ENCODE measurements around the gene TRMT1. TPM values are rescaled to one million over a fixed set of nuclear protein-coding genes. Genes with fewer than 3 reads are reported as not detected.

The TRMT1 gene
- total and polyA plus RNA-seq, 8 donors, result 24.2 to 46.2 (median 33.9) TPM

- H3K4me3 ChIP-seq, result peak overlapping the region; percentile 75 to 88
- DNase-seq (peak in 2 of 4 donors; percentile 81 to 89), ATAC-seq (peak; percentile 47)
- intact Hi-C loops (cut with DNase I), result no loop called here
- TF ChIP-seq CTCF (IDR thresholded peaks at IDR 0.05), result no peak
- H3K4me1 ChIP-seq, result peaks cover 22 to 48% of the 10 kb centered on the region in 2 donors
- H3K9me3 ChIP-seq, result no peaks in the 10 kb centered on the region
- no peaks in the 10 kb centered on the region for H3K27me3 ChIP-seq
- peak overlapping the region in 1 of 2 donors; percentile 74 for H3K27ac ChIP-seq
- H3K36me3 ChIP-seq, result peaks cover 0 to 23% of the 10 kb centered on the region in 2 donors
Measured at GRCh38 chr19:13118424-13119193, 2.1 kb upstream of the TRMT1 start.

GRCh38 chr19:13117772-13118423 lies 1.4 kb upstream of the TRMT1 start, which contains the start of gene NACC1:
Gene NACC1, plus strand, starts transcription at chr19:13118264. Its CDS starts 16,944 bp downstream, at chr19:13135208.
- peak within 1 kb of the TSS; percentile 93 to 95 for H3K4me3 ChIP-seq
- no peak for TF ChIP-seq CTCF (IDR thresholded peaks at IDR 0.05)
- intact Hi-C loops (cut with DNase I), result no loop called here
- DNase-seq, result peak; percentile 78 to 99 (median 90)
- H3K4me1 ChIP-seq, result peaks cover 22 to 48% of the 10 kb centered on the region in 2 donors
- H3K36me3 ChIP-seq, result peaks cover 0 to 27% of the 10 kb centered on the region in 2 donors
- H3K27me3 ChIP-seq, result no peaks in the 10 kb centered on the region
- H3K9me3 ChIP-seq, result no peaks in the 10 kb centered on the region
- H3K27ac ChIP-seq, result peak within 1 kb of the TSS; percentile 67 to 84
- peak; percentile 93 for ATAC-seq

GRCh38 chr19:13117176-13117771 lies 734 bp upstream of the TRMT1 start:
- TF ChIP-seq CTCF (IDR thresholded peaks at IDR 0.05), result no peak
- H3K36me3 ChIP-seq, result peaks cover 0 to 33% of the 10 kb centered on the region in 2 donors
- ATAC-seq, result peak; percentile 15
- no peak for DNase-seq
- no peaks in the 10 kb centered on the region for H3K9me3 ChIP-seq
- no peaks in the 10 kb centered on the region for H3K27me3 ChIP-seq
- H3K27ac ChIP-seq, result peak overlapping the region; percentile 67 to 84
- peaks cover 22 to 48% of the 10 kb centered on the region in 2 donors for H3K4me1 ChIP-seq
- intact Hi-C loops (cut with DNase I), result no loop called here
- H3K4me3 ChIP-seq, result peak overlapping the region; percentile 93 to 95

GRCh38 chr19:13115936-13116281 lies 631 bp downstream of the TRMT1 start:
- Histone ChIP-seq H3K4me1 (peaks cover 22 to 44% of the 10 kb centered on the region in 2 donors), H3K36me3 (peaks cover 0 to 26% of the 10 kb centered on the region in 2 donors), H3K27ac (peak overlapping the region in 1 of 2 donors; percentile 84), H3K4me3 (peak overlapping the region; percentile 93 to 95), H3K9me3 (no peaks in the 10 kb centered on the region), H3K27me3 (no peaks in the 10 kb centered on the region)
- no peak for TF ChIP-seq CTCF (IDR thresholded peaks at IDR 0.05)
- intact Hi-C loops (cut with DNase I), result no loop called here
- DNase-seq (no peak), ATAC-seq (no peak)

- ATAC-seq (no peak), DNase-seq (no peak)
- peaks cover 0 to 57% of the 10 kb centered on the region in 2 donors for H3K36me3 ChIP-seq
- no peaks in the 10 kb centered on the region for H3K9me3 ChIP-seq
- no peak for TF ChIP-seq CTCF (IDR thresholded peaks at IDR 0.05)
- H3K27me3 ChIP-seq, result no peaks in the 10 kb centered on the region
- no peak overlapping the region for H3K4me3 ChIP-seq
- intact Hi-C loops (cut with DNase I), result no loop called here
- H3K4me1 ChIP-seq, result peaks cover 8 to 21% of the 10 kb centered on the region in 2 donors
- H3K27ac ChIP-seq, result no peak overlapping the region
Measured at GRCh38 chr19:13112555-13112954, 4.0 kb downstream of the TRMT1 start.

Measured in left lung (tissue), 10 donors.